GM19099 (cell line): Measurements from ENCODE around the gene SMPDL3A.

ENCODE experiments used
- POLR2A ChIP-seq: IDR thresholded peaks from 3 replicates; pipeline ENCODE4 v1.6.1; 2011; ENCODE audit warnings: low read depth; ENCODE audit not compliant: insufficient read length; ENCODE audit errors: extremely low read depth

Gene SMPDL3A

GRCh38 chr6:122770835-122771601 lies 18.0 kb upstream of the SMPDL3A start:
- TF ChIP-seq POLR2A, result no peak

- TF ChIP-seq POLR2A, result no peak
Observed at GRCh38 chr6:122772724-122773415, 16.2 kb upstream of the SMPDL3A start.

GRCh38 chr6:122775975-122776374 lies 13.1 kb upstream of the SMPDL3A start:
- no peak for TF ChIP-seq POLR2A

- no peak for TF ChIP-seq POLR2A
Observed at GRCh38 chr6:122778302-122778701, 10.8 kb upstream of the SMPDL3A start.

GRCh38 chr6:122778985-122779661 lies 9.9 kb upstream of the SMPDL3A start:
- no peak for TF ChIP-seq POLR2A

GRCh38 chr6:122779667-122780066 lies 9.4 kb upstream of the SMPDL3A start, which contains the start of gene FABP7:
FABP7 (plus strand) TSS chr6:122779716; CDS start chr6:122779795, 79 bp downstream.
- no peak for TF ChIP-seq POLR2A

- no peak for TF ChIP-seq POLR2A
Observed at GRCh38 chr6:122780114-122780513, 8.9 kb upstream of the SMPDL3A start.

GRCh38 chr6:122781716-122782115 lies 7.3 kb upstream of the SMPDL3A start:
- no peak for TF ChIP-seq POLR2A

GRCh38 chr6:122783401-122783800 lies 5.7 kb upstream of the SMPDL3A start:
- TF ChIP-seq POLR2A, result no peak

- no peak for TF ChIP-seq POLR2A
Observed at GRCh38 chr6:122785891-122786290, 3.2 kb upstream of the SMPDL3A start.

GRCh38 chr6:122787721-122788120 lies 1.3 kb upstream of the SMPDL3A start:
- no peak for TF ChIP-seq POLR2A

- TF ChIP-seq POLR2A, result no peak
Observed at GRCh38 chr6:122788208-122788607, 850 bp upstream of the SMPDL3A start.

GRCh38 chr6:122788663-122789181 lies 336 bp upstream of the SMPDL3A start:
- no peak for TF ChIP-seq POLR2A

GRCh38 chr6:122790028-122790422 lies 967 bp downstream of the SMPDL3A start:
- no peak for TF ChIP-seq POLR2A

- TF ChIP-seq POLR2A, result no peak
Observed at GRCh38 chr6:122790423-122791309, 1.6 kb downstream of the SMPDL3A start.

- no peak for TF ChIP-seq POLR2A
Observed at GRCh38 chr6:122791310-122791679, 2.2 kb downstream of the SMPDL3A start.
